Natural killer cell (primary cell): ENCODE measurements around the gene SLC6A3. TPM values are rescaled to one million over a fixed set of nuclear protein-coding genes. Genes with fewer than 3 reads are reported as not detected.

ENCODE experiments used
- ATAC-seq, 3 donors: fragments of 150-1000 bp in 2 of 3; fragments of 200-7000 bp in 1 of 3; cut with Tn5 transposase; 1 replicate in 1 of 3; 2 replicates in 2 of 3; pipeline ENCODE4 v1.10.0; 2021; ENCODE audit warnings: mild to moderate bottlenecking in 2 of 3, moderate library complexity in 2 of 3
- DNase-seq, 2 donors: peaks; one replicate each; pipeline versions ENCODE4 v3.0.0 to v3.0.0-alpha.2; 2013 to 2021; ENCODE audit warnings: mixed read lengths in 1 of 2
- H3K27ac ChIP-seq: one replicate; pipeline ENCODE4 v1.5.1; 2013; ENCODE audit warnings: mild to moderate bottlenecking, low read length
- H3K27me3 ChIP-seq: one replicate; pipeline ENCODE4 v1.6.1; 2013; ENCODE audit warnings: low read length; ENCODE audit not compliant: control insufficient read depth, insufficient read depth
- H3K36me3 ChIP-seq: one replicate; pipeline ENCODE4 v1.6.1; 2013; ENCODE audit warnings: low read length; ENCODE audit not compliant: control insufficient read depth, insufficient read depth
- H3K4me1 ChIP-seq: one replicate; pipeline ENCODE4 v1.6.1; 2013; ENCODE audit warnings: low read length; ENCODE audit not compliant: control insufficient read depth, insufficient read depth
- H3K4me3 ChIP-seq: one replicate; pipeline ENCODE4 v1.5.1; 2013; ENCODE audit warnings: low read length
- H3K9me3 ChIP-seq: one replicate; pipeline ENCODE4 v1.6.1; 2013; ENCODE audit warnings: low read length; ENCODE audit not compliant: control insufficient read depth, insufficient read depth
- H3K27ac Mint-ChIP-seq, 2 donors: one replicate each; pipeline ENCODE4 v1.8.0; 2022; ENCODE audit warnings: mild to moderate bottlenecking in 2 of 2, mixed read lengths in 2 of 2, moderate library complexity in 1 of 2
- H3K27me3 Mint-ChIP-seq, 2 donors: one replicate each; pipeline ENCODE4 v1.8.0; 2022; ENCODE audit warnings: low read depth in 2 of 2, mixed read lengths in 2 of 2
- H3K36me3 Mint-ChIP-seq: one replicate; pipeline ENCODE4 v1.8.0; 2022; ENCODE audit warnings: mixed read lengths
- H3K4me1 Mint-ChIP-seq, 2 donors: one replicate each; pipeline ENCODE4 v1.8.0; 2022; ENCODE audit warnings: mixed read lengths in 2 of 2
- H3K4me3 Mint-ChIP-seq: one replicate; pipeline ENCODE4 v1.8.0; 2022; ENCODE audit warnings: mild to moderate bottlenecking, moderate library complexity, mixed read lengths
- H3K9me3 Mint-ChIP-seq, 2 donors: one replicate each; pipeline ENCODE4 v1.8.0; 2022; ENCODE audit warnings: mixed read lengths in 2 of 2
- WGBS: methylation state at CpG from one replicate; pipeline ENCODE4 v1.1.7; 2013; ENCODE audit warnings: missing lambda C conversion rate; ENCODE audit not compliant: insufficient coverage; 5-methylcytosine and 5-hydroxymethylcytosine counted together
- intact Hi-C: fragments of 100-400 bp; cut with micrococcal nuclease; formaldehyde crosslinking; loops from one replicate; pipeline ENCODE4 v1.14.2; 2022
- total RNA-seq, 4 donors: library from RNA; stranded (reverse); fragments of 120-200 nt in 1 of 4; gene quantifications; one replicate each; pipeline versions ENCODE4 v1.2.3 to v1.2.4, GENCODE V29; 2013 to 2022
- TF ChIP-seq, protein P1 (sequence below): fragments of 200-600 bp; IDR thresholded peaks from one replicate; pipeline ENCODE4 v1.8.0; 2022; ENCODE audit warnings: antibody characterized with exemption

SLC6A3 gene
- total RNA-seq, 3 donors from 2014 or later (not counting 1 experiment from before 2014, with no cell fraction given) = not detected

DNA sequence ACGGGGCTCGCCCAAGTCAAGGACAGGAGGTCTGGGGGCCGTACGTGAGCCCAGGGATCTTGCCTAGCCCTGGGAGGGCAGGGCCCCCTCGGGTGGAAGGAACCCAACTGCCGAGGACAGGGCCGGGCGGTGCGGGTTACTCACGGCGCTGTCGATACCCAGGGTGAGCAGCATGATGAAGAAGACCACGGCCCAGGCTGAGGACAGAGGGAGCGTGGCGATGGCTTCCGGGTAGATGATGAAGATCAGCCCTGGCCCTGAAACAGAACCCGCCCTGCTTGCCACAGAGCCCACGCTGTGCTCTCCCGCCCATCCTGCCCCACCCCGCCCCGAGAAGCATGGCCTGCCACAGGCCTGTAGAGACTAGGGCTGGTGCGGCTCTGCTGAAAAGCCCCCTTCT is 34.1 kb downstream of the SLC6A3 start:
- H3K27ac Mint-ChIP-seq = no peak overlapping the region
- H3K4me3 Mint-ChIP-seq = no peak overlapping the region
- intact Hi-C loops = no loop called here
- H3K9me3 ChIP-seq = no peaks in the 10 kb centered on the region
- no peaks in the 10 kb centered on the region for H3K36me3 Mint-ChIP-seq
- no peak overlapping the region for H3K27ac ChIP-seq
- no peaks in the 10 kb centered on the region for H3K9me3 Mint-ChIP-seq
- TF ChIP-seq, protein P1, sequence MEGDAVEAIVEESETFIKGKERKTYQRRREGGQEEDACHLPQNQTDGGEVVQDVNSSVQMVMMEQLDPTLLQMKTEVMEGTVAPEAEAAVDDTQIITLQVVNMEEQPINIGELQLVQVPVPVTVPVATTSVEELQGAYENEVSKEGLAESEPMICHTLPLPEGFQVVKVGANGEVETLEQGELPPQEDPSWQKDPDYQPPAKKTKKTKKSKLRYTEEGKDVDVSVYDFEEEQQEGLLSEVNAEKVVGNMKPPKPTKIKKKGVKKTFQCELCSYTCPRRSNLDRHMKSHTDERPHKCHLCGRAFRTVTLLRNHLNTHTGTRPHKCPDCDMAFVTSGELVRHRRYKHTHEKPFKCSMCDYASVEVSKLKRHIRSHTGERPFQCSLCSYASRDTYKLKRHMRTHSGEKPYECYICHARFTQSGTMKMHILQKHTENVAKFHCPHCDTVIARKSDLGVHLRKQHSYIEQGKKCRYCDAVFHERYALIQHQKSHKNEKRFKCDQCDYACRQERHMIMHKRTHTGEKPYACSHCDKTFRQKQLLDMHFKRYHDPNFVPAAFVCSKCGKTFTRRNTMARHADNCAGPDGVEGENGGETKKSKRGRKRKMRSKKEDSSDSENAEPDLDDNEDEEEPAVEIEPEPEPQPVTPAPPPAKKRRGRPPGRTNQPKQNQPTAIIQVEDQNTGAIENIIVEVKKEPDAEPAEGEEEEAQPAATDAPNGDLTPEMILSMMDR = no peak
- peaks cover 11 to 19% of the 10 kb centered on the region in 2 donors for H3K27me3 Mint-ChIP-seq
- no peaks in the 10 kb centered on the region for H3K36me3 ChIP-seq
- DNase-seq (no peak), ATAC-seq (no peak)
- H3K4me1 Mint-ChIP-seq = peaks cover 0 to 5% of the 10 kb centered on the region in 2 donors
- peaks cover 4% of the 10 kb centered on the region for H3K4me1 ChIP-seq
- no peak overlapping the region for H3K4me3 ChIP-seq
- WGBS = 80% methylated on average over 22 of the region's 22 CpGs
- H3K27me3 ChIP-seq = peaks cover 2% of the 10 kb centered on the region

DNA sequence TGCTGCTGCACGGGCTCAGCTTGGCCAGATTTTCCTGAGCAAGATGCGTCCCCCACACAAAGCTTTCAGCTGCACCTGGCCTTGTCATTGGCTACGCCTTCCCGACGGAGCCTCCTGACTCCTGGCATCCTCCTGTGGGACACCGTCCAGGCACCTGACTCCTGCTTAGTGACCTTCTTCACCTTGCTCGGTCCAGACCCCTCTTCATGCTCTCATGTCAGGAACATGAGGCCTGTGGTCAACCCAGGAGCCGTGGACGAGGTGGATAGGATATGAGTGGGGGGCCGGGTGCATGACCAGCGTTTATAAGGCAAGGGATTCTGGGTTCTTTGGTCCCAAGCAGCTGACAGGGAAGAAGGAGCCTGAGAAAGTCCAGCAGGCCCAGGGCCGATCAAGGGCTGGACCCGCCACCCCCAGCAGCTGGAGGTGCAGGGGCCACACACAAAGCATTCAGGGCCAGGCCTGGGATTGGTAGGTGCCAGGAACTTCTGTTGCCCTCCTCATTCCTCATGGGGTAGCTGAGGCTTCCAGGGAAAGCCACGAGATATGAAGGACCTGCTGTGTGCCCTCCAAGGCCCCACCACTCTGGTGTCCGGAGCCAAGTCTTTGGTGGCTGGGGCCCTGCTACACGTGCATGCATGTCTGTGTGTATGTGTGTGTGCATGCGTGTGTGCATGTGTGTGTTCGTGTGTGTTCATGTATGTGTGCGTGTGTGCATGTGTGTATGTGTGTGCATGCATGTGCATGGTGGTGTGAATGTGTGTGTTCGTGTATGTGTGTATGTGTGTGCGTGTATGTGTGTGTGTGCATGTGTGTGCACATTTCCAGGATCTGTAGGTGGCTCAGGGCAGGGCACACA is 34.9 kb downstream of the SLC6A3 start:
- H3K9me3 ChIP-seq = no peaks in the 10 kb centered on the region
- H3K4me1 ChIP-seq = peaks cover 4% of the 10 kb centered on the region
- H3K4me1 Mint-ChIP-seq = peaks cover 0 to 5% of the 10 kb centered on the region in 2 donors
- no peak overlapping the region for H3K27ac ChIP-seq
- H3K36me3 ChIP-seq = no peaks in the 10 kb centered on the region
- no peaks in the 10 kb centered on the region for H3K9me3 Mint-ChIP-seq
- WGBS = 90% methylated on average over 21 of the region's 21 CpGs
- no peak overlapping the region for H3K4me3 Mint-ChIP-seq
- ATAC-seq (no peak), DNase-seq (no peak)
- H3K27me3 ChIP-seq = peaks cover 2% of the 10 kb centered on the region
- intact Hi-C loops = no loop called here
- no peak overlapping the region for H3K4me3 ChIP-seq
- H3K27ac Mint-ChIP-seq = no peak overlapping the region
- no peaks in the 10 kb centered on the region for H3K36me3 Mint-ChIP-seq
- TF ChIP-seq, protein P1 = no peak
- peaks cover 11 to 19% of the 10 kb centered on the region in 2 donors for H3K27me3 Mint-ChIP-seq

DNA sequence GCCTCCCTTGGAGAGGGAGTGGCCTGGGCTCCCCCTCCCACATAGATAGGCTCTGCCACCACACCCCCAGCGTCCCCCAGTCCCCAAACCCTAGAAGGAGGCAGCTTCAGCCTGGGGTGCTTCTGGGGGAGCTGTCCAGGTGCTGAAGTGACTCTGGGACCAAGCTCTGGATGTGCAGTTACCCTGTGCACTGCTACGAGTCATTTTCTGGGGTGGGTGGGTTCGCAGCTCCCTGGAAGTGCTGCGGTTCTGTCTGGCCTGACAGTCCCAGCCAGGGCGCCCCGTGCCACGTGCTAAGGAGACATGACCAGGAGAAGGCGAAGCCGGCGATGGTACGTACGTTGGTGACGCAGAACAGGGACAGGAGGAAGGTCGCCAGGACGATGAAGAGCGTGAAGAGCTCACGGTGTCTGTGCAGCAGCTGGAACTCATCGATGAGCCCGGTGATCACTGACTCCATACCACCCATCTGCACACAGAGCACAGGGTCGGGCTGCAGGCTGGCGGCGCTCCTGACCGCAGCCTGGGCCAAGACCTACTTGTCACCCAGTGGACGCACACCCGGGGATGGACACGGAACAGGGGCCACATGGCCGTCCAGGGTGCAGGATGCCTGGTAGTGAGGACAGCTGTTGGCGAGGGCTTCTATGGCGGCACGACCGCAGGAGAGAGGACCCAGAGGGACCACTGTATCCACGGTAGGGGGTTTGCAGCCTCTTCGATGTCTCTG is 35.7 kb downstream of the SLC6A3 start:
- TF ChIP-seq, protein P1 = no peak
- peaks cover 2% of the 10 kb centered on the region for H3K27me3 ChIP-seq
- Mint-ChIP-seq H3K4me1 (peaks cover 0 to 5% of the 10 kb centered on the region in 2 donors), H3K27ac (no peak overlapping the region), H3K27me3 (peaks cover 11 to 19% of the 10 kb centered on the region in 2 donors), H3K36me3 (no peaks in the 10 kb centered on the region), H3K4me3 (no peak overlapping the region), H3K9me3 (no peaks in the 10 kb centered on the region)
- intact Hi-C loops = no loop called here
- H3K4me3 ChIP-seq = no peak overlapping the region
- DNase-seq (peak in 1 of 2 donors; percentile 54), ATAC-seq (peak; percentile 36 to 70 (median 63))
- H3K9me3 ChIP-seq = no peaks in the 10 kb centered on the region
- WGBS = 80% methylated on average over 33 of the region's 33 CpGs
- no peak overlapping the region for H3K27ac ChIP-seq
- H3K36me3 ChIP-seq = no peaks in the 10 kb centered on the region
- H3K4me1 ChIP-seq = peaks cover 4% of the 10 kb centered on the region
